ENCODE measurements around the gene TEX19. TPM values are rescaled to one million over a fixed set of nuclear protein-coding genes. Genes with fewer than 3 reads are reported as not detected.

Gene TEX19
- total and polyA plus RNA-seq, 9 of the 15 experiments (the other 6 are each of a cell fraction or from before 2014, with no cell fraction given) = 0.10 to 4.9 (median 1.9) TPM

- Histone ChIP-seq H3K79me2 (ENCODE audit: control insufficient read depth, insufficient read depth, low read length) (peaks cover 9% of the 10 kb centered on the region; the same call in 2 of the 3 replicates), H3K4me1 (replicated peaks in 1 of 2; ENCODE audit: control insufficient read depth in 2 of 2, insufficient read depth in 2 of 2, low read length in 2 of 2) (peaks cover 0 to 26% of the 10 kb centered on the region in 2 experiments; a peak in 1 of 5 replicates), H4K20me1 (replicated peaks; ENCODE audit: control insufficient read depth, insufficient read depth, low read length) (no peaks in the 10 kb centered on the region), H3K9me1 (ENCODE audit: control insufficient read depth, insufficient read depth, low read length) (peaks cover 5% of the 10 kb centered on the region), H3K4me3 (no peak overlapping the region), H3K9me3 (replicated peaks; ENCODE audit: control insufficient read depth, insufficient read depth, low read depth, low read length) (no peaks in the 10 kb centered on the region), H3K4me2 (ENCODE audit: insufficient read depth, low read length) (no peak overlapping the region), H3K36me3 (ENCODE audit: control insufficient read depth, insufficient read depth, low read length) (peaks cover 25% of the 10 kb centered on the region; the same call in 2 of the 3 replicates), H3K27ac (ENCODE audit: extremely low read depth, low read depth, low read length) (no peak overlapping the region), H3K9ac (ENCODE audit: insufficient read depth in 1 of 2, low read depth in 2 of 2, low read length in 2 of 2) (no peak overlapping the region), H3K27me3 (ENCODE audit: control insufficient read depth in 2 of 2, insufficient read depth in 2 of 2, low read length in 2 of 2) (no peaks in the 10 kb centered on the region), H2AFZ (ENCODE audit: low read depth, low read length) (no peak overlapping the region)
- no peak for TF ChIP-seq MTA3 (IDR thresholded peaks at IDR 0.05; ENCODE audit: borderline replicate concordance)
- TF ChIP-seq GATA2 (CRISPR knock-in tag; IDR thresholded peaks at IDR 0.05) = no peak
- no peak for TF ChIP-seq CTCFL (IDR thresholded peaks at IDR 0.05; ENCODE audit: borderline replicate concordance, insufficient read depth, low read depth, low read length, poor library complexity, severe bottlenecking)
- TF ChIP-seq POLR3A (IDR thresholded peaks at IDR 0.05; ENCODE audit: borderline replicate concordance, extremely low read depth, insufficient read depth, insufficient read length) = no peak
- no peak for TF ChIP-seq NFIC (IDR thresholded peaks at IDR 0.05)
- no peak for TF ChIP-seq ZNF277 (CRISPR knock-in tag; IDR thresholded peaks at IDR 0.05; ENCODE audit: borderline replicate concordance)
- no peak for TF ChIP-seq KDM5B (IDR thresholded peaks at IDR 0.05; ENCODE audit: insufficient replicate concordance, low read depth, low read length)
- no peak for TF ChIP-seq DMBX1 (CRISPR knock-in tag; IDR thresholded peaks at IDR 0.05; ENCODE audit: borderline replicate concordance)
- TF ChIP-seq ZNF511 (CRISPR knock-in tag; IDR thresholded peaks at IDR 0.05) = no peak
- no peak for TF ChIP-seq ZNF512 (tag; IDR thresholded peaks at IDR 0.05)
- POLR2A ChIA-PET = interaction anchor here (1.5 kb wide), 1 partner anchor 9 kb away, joined by 5 read pairs; no protein-coding TSS in a partner anchor
- WGBS (ENCODE audit: insufficient coverage, low coverage, missing lambda C conversion rate) = 87% methylated on average over 17 of the region's 21 CpGs
- in situ Hi-C loops (cut with MboI) = no loop called here
- CTCF ChIA-PET (ENCODE audit: low intra/inter-chr PET ratio) = no interaction called here
- ATAC-seq = no peak
- FAIRE-seq = no peak
- BruUV-seq (replicated peaks) = no TSS peak
- intact Hi-C loops (cut with micrococcal nuclease) = no loop called here
- no peak for DNase-seq (ENCODE audit: extremely low read depth in 1 of 4, low spot score in 3 of 4)
Observed at GRCh38 chr17:82408938-82409318, 49.9 kb downstream of the TEX19 start.
